Colon (tissue), 2 donors: ENCODE results near the gene MLST8.

Source experiments
- FAIRE-seq: peaks from 2 replicates; lab custom pipeline; 2012; peaks lifted over from hg19 to GRCh38; lab: Jason Lieb, UNC
- donor health status: control.
- donor health status: control.

MLST8 gene

GRCh38 chr16:2173916-2174315, 31.3 kb upstream of the MLST8 start:
- FAIRE-seq = no peak

DNA sequence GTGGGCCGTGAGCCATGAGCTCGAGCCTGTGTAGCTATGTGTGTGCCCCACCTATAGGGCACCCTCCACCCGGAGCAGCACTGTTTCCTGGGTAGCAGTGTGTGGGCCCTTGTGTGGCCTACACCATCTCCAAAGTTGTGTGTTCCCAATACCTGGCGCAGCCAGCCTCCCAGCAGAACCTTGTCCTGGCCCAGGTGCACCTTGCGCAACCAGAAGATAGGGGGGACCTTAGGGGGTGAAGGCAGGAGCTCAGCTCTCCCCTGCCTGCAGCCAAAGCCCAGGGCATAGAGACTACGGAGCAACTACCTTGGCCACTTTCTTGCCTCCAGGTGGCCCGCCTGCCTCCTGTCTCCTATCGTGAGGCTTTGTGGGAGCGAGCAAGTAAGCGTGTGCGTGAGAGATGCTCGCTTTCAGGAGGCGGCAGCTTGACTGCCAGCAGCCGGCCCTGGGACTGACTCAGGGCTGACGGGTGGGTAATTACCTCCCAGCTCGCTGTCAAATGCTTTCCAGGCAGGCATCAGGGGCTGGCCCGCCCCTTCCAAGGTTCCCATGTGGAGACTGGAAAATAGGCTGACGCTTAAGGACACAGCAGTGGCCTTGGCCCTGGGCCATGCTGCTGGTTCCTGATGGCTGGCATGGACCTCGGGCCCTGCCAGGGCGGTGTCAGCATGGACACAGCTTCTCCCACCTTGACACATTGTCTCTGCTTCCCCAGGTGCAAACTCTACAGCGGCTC, 30.7 kb upstream of the MLST8 start:
- FAIRE-seq = no peak

GRCh38 chr16:2175454-2175853, 29.8 kb upstream of the MLST8 start:
- FAIRE-seq = no peak

- no peak for FAIRE-seq
Measured at GRCh38 chr16:2176047-2176446, 29.2 kb upstream of the MLST8 start.

DNA sequence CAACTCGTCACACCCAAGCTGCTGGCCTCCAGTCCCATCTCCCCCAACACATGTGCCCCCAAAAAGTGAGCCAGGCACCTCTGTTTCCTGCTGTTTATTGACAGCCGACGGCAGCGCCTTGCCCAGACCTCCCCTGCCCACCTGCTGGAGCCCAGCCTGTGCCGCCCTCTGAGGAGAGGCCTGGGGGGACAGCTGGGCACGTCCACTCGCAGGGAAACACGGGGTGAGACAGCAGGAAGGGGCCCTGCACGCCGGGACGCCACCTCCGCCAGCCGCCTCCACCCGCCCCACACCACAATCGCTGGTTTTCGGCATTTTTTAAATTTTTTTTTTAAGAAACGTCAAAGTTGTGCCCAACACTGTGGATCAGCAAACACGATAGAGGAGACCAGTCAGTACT, 28.2 kb upstream of the MLST8 start:
- no peak for FAIRE-seq

DNA sequence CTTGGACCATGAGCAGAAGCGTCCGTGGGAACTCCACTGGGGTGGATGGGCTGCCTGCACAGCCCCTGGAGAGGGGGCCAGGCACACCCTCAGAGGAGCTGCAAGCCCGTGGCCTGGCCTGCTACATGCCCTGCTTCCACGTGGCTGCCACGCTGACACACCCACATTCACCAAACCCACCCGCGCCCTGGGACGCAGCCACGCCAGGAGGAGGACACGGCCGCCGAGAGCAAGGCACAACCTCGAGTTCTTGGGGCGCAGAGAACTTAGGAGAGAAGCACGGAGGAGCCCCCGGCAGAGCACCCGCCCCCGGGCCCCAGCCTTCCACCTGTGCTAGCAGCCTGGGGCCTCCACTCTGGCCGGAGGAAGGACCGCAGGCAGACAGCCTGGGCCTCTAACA, 27.7 kb upstream of the MLST8 start:
- FAIRE-seq = no peak

DNA sequence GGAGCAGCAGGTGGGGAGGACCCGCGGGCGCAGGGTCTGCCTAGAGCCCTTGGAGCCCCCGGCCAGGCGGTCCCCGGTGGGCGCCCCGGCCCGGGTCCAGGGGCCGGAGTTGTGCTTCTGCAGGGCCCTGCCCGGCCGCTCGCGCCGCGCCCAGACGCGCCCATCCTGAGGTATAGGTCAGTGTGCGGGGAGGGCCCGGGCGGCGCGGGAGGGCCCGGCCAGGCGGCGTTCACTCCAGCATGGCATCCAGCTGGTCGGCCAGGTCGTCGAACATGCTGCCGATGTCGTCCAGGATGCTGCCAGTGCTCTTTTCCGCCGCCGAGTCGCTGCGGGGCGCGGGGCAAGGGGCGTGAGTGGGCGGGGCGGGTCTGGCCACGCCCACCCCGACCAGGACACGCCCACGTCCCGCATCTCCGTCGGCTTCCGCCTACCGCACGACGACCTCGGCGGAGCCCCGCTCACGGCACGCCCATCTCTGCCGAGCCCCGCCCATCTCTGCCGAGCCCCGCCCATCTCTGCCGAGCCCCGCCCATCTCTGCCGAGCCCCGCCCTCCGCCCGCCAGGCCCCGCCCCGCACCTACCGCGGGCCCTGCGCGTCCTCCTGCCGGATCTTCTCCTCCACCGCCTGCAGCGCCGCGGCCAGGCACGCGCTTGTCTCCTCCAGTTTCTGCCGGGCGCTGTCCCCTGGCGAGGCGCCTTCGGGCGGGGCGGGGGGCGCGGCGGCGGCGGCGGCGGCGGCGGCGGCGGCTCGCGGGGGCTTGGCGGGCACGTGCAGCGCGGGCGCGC, 26.7 kb upstream of the MLST8 start:
- FAIRE-seq = no peak

DNA sequence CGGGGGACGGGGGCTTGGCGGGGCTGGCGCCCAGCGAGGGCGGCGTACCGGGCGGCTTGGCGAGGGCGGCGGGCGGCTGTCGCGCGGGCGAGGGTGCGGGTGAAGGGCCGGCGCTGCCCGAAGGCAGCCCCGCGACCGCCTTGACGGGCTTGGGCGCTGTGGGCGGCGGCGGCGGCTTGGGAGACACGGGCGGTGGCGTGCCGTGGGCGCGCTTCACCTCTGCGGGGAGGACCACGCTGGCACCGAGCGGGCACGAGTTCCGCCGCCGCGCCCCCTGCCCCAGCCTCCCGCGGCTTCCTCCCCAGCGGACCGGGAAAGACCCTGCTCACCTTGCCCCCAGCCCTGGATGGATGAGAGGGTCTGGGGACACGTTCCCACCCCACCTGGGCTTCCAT, 26.1 kb upstream of the MLST8 start:
- no peak for FAIRE-seq

- no peak for FAIRE-seq
Measured at GRCh38 chr16:2179576-2179975, 25.7 kb upstream of the MLST8 start.

DNA sequence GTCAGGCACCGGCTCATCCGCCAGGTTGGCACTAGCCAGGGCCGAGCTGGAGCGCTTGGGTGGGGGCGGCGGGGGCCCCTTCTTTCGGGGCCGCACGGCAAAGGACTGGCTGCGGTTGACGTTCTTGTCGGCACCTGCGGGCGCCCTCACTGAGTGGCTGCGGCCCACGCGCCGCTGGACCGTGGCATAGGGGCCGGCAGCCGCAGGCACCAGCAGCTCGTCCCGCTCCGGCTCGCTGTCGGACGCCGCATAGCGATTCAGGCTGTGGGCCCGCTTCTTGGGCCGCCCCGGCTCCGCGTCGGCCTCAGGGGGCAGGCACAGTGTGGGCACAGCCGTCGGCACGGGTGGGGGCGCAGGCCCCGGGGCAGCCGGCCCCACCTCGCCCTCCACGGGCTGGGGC, 24.8 kb upstream of the MLST8 start:
- FAIRE-seq = no peak

DNA sequence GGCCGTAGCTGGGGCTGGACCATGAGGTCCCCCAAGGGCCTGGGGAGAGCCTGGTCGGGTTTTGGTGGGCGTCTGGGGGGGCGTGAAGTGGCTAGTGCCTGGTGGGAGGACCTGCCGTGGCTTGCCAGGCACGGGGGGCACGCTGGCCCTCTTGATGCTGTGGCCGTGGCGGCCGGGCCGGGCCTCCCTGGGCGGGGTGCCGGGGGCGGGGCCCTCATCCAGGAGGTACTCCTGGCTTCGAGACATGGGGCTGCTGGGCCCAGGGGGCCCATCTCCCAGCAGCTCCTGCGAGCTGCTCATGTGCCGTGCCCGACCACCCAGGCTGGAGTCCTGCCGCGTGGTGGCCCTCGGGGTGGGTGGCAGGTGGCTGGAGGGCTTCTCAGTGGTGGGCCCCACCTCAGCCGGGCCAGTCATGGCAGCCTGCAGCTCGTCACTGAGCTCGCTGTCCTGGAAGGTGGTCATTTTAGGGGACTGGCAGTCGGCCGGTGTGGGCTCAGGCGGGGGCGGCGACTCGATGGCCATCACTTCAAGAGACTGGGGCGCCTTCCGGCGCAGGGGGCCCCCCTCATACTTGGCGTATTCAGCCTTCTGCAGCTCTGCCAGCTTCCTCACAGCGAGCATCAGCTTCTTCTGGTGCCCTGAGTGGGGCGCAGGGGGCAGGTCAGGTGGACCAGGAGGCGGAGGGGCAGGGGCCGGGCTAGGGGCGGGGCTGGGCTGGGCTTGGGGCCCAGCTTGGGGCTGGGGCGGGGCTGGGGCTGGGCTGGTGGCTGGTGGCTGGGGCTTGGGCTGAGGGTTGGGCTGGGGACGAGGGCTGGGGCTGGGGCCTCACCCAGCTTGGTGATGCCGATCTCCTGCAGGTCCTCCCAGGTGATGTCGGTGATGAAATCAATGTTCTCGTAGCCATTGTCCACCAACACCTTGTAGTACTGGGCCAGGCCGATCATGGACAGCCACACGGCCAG, 24.0 kb upstream of the MLST8 start:
- FAIRE-seq = no peak

GRCh38 chr16:2181952-2182351, 23.3 kb upstream of the MLST8 start:
- no peak for FAIRE-seq

- no peak for FAIRE-seq
Measured at GRCh38 chr16:2183671-2184070, 21.6 kb upstream of the MLST8 start.

GRCh38 chr16:2184346-2184745, 20.9 kb upstream of the MLST8 start:
- FAIRE-seq = no peak

DNA sequence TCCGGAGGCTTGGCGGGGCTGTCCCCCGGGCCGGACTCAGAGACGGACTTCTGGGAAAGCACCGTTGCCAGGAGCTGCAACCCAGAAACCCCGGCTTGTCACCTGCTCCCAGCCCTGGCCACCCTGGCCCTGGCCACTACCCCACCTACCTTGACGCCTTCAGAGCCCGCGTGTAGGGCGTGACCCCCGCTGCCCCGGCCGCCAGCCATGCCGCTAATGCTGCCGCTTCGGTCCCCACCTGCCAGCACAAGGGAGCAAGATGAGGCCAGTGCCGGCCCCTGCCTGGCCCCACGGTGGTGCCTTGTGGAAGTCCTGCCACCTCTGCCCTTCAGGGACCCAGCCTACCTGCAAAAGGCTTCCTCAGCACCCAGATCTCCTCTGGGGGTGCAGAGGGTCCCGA, 20.3 kb upstream of the MLST8 start:
- FAIRE-seq = no peak

GRCh38 chr16:2186064-2186463, 19.2 kb upstream of the MLST8 start:
- FAIRE-seq = no peak

GRCh38 chr16:2186505-2186904, 18.7 kb upstream of the MLST8 start:
- FAIRE-seq = no peak

DNA sequence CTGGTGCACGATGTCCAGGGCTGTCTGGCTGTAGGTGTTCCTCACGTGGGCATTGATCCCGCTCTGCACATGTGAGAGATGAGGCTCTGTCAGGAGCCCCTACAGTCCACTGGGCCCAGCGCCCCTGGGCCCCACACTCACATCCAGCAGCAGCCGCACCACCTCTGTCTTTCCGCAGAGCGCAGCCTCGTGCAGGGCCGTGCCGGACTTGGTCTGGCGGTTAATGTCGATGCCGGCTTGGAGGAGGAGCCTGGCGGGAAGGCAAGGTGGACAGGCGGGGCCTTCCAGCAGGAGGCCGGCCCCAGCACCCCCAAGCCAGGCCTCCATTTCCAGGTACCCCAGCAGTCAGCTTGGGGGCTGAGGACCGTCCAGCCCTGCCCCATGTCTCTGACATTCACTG, 18.0 kb upstream of the MLST8 start:
- FAIRE-seq = no peak

DNA sequence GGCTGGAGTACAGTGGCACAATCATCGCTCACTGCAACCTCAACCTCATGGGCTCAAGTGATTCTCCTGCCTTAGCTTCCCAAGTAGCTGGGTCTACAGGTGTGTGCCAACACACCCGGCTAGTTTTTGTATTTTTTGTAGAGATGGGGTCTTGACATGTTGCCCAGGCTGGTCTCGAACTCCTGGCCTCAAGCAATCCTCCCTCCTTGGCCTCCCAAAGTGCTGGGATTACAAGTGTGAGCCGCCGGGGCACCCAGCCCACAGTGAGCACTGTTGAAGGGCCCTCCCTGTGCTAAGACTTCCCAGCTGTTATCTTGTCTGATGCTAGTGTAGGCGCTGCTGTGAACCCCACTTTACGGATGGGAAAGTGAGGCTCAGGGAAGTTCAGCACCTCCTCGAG, 16.9 kb upstream of the MLST8 start:
- no peak for FAIRE-seq

DNA sequence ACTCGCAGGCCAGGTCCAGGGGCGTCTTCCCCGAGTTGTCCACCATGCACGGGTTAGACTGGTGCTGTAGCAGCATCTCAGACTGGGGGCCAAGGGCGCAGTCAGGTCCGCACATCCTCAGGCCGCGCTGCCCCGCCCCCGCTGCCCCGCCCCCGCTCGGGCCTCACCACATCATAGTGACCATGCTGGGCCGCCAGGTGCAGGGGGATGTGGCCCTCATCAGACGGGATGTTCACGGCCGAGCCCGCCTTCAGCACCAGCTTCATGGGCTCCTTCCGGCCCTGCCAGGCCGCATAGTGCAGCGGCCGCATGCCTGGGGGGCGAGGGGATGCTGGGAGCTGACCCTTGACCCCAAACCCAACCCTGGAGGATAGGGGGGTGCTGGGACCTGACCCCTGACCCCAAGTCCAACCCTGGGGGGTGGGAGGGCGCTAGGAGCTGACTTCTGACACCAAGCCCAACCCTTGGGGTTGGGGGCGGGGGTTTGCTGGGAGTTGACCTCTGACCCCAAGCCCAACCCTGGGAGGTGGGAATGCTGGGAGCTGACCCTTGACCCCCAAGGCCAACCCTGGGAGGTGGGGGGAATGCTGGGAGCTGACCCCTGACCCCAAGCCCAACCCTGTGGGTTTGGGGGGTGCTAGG, 15.9 kb upstream of the MLST8 start:
- no peak for FAIRE-seq

GRCh38 chr16:2190002-2190658, 15.1 kb upstream of the MLST8 start:
- FAIRE-seq = no peak
